ENCODE measurements around the gene GRM5. TPM values are rescaled to one million over a fixed set of nuclear protein-coding genes. Genes with fewer than 3 reads are reported as not detected.

GRM5 gene
- total RNA-seq, 2 experiments from 2014 or later: 0.02 TPM; not detected in 1

- H3K4me3 Mint-ChIP-seq: no peak overlapping the region
- no peaks in the 10 kb centered on the region for H3K4me1 Mint-ChIP-seq (ENCODE audit: low read depth)
- H3K27ac Mint-ChIP-seq: no peak overlapping the region
- H3K9me3 Mint-ChIP-seq: no peaks in the 10 kb centered on the region
- CTCF ChIA-PET: no interaction called here
- intact Hi-C loops (cut with micrococcal nuclease): no loop called here
- no peaks in the 10 kb centered on the region for H3K36me3 Mint-ChIP-seq
- POLR2A ChIA-PET: no interaction called here
- H3K27me3 Mint-ChIP-seq: no peaks in the 10 kb centered on the region
- no peak for DNase-seq
Observed at GRCh38 chr11:88739524-88739923, 326.3 kb downstream of the GRM5 start.

GRCh38 chr11:88709567-88709966, 356.2 kb downstream of the GRM5 start:
- Mint-ChIP-seq H3K4me1 (ENCODE audit: low read depth) (no peaks in the 10 kb centered on the region), H3K36me3 (no peaks in the 10 kb centered on the region), H3K9me3 (no peaks in the 10 kb centered on the region), H3K27ac (no peak overlapping the region), H3K4me3 (no peak overlapping the region), H3K27me3 (no peaks in the 10 kb centered on the region)
- intact Hi-C loops (cut with micrococcal nuclease): no loop called here
- ChIA-PET POLR2A (no interaction called here), CTCF (no interaction called here)
- DNase-seq: no peak

- no peak overlapping the region for H3K27ac Mint-ChIP-seq
- DNase-seq: no peak
- ChIA-PET CTCF (no interaction called here), POLR2A (no interaction called here)
- H3K27me3 Mint-ChIP-seq: no peaks in the 10 kb centered on the region
- no peaks in the 10 kb centered on the region for H3K36me3 Mint-ChIP-seq
- no peaks in the 10 kb centered on the region for H3K9me3 Mint-ChIP-seq
- H3K4me1 Mint-ChIP-seq (ENCODE audit: low read depth): no peaks in the 10 kb centered on the region
- no peak overlapping the region for H3K4me3 Mint-ChIP-seq
- intact Hi-C loops (cut with micrococcal nuclease): no loop called here
Observed at GRCh38 chr11:88704485-88704884, 361.3 kb downstream of the GRM5 start.

GRCh38 chr11:88701816-88702215, 364.0 kb downstream of the GRM5 start:
- H3K9me3 Mint-ChIP-seq: no peaks in the 10 kb centered on the region
- H3K4me1 Mint-ChIP-seq (ENCODE audit: low read depth): no peaks in the 10 kb centered on the region
- intact Hi-C loops (cut with micrococcal nuclease): no loop called here
- H3K36me3 Mint-ChIP-seq: no peaks in the 10 kb centered on the region
- H3K4me3 Mint-ChIP-seq: no peak overlapping the region
- no peak overlapping the region for H3K27ac Mint-ChIP-seq
- CTCF ChIA-PET: no interaction called here
- H3K27me3 Mint-ChIP-seq: no peaks in the 10 kb centered on the region
- POLR2A ChIA-PET: no interaction called here
- DNase-seq: no peak

GRCh38 chr11:88697139-88697538, 368.6 kb downstream of the GRM5 start:
- CTCF ChIA-PET: no interaction called here
- peaks cover 1% of the 10 kb centered on the region for H3K27me3 Mint-ChIP-seq

GRCh38 chr11:88695689-88696414, 369.9 kb downstream of the GRM5 start:
- no peak for DNase-seq
- intact Hi-C loops (cut with micrococcal nuclease): no loop called here
- POLR2A ChIA-PET: no interaction called here
- no peak overlapping the region for H3K27ac Mint-ChIP-seq
- no peaks in the 10 kb centered on the region for H3K36me3 Mint-ChIP-seq
- no peaks in the 10 kb centered on the region for H3K4me1 Mint-ChIP-seq (ENCODE audit: low read depth)
- CTCF ChIA-PET: no interaction called here
- H3K4me3 Mint-ChIP-seq: no peak overlapping the region
- H3K27me3 Mint-ChIP-seq: peaks cover 1% of the 10 kb centered on the region
- H3K9me3 Mint-ChIP-seq: no peaks in the 10 kb centered on the region

More at GRCh38 chr11:88697139-88697538, 368.6 kb downstream of the GRM5 start:
- Mint-ChIP-seq H3K36me3 (no peaks in the 10 kb centered on the region), H3K27ac (no peak overlapping the region), H3K4me3 (no peak overlapping the region), H3K4me1 (ENCODE audit: low read depth) (no peaks in the 10 kb centered on the region), H3K9me3 (no peaks in the 10 kb centered on the region)
- POLR2A ChIA-PET: no interaction called here
- intact Hi-C loops (cut with micrococcal nuclease): no loop called here
- no peak for DNase-seq

GRCh38 chr11:88692306-88693086, 373.3 kb downstream of the GRM5 start:
- H3K9me3 Mint-ChIP-seq: no peaks in the 10 kb centered on the region
- no peaks in the 10 kb centered on the region for H3K36me3 Mint-ChIP-seq
- no peak overlapping the region for H3K27ac Mint-ChIP-seq
- CTCF ChIA-PET: no interaction called here
- DNase-seq: no peak
- intact Hi-C loops (cut with micrococcal nuclease): loop anchor here (5.0 kb wide), 1 partner anchor 465 kb away; no protein-coding TSS in a partner anchor
- no peaks in the 10 kb centered on the region for H3K4me1 Mint-ChIP-seq (ENCODE audit: low read depth)
- H3K27me3 Mint-ChIP-seq: peaks cover 1% of the 10 kb centered on the region
- POLR2A ChIA-PET: no interaction called here
- no peak overlapping the region for H3K4me3 Mint-ChIP-seq

GRCh38 chr11:88689548-88690240, 376.1 kb downstream of the GRM5 start:
- peaks cover 2% of the 10 kb centered on the region for H3K36me3 Mint-ChIP-seq
- H3K9me3 Mint-ChIP-seq: peaks cover 5% of the 10 kb centered on the region
- DNase-seq: no peak
- ChIA-PET POLR2A (no interaction called here), CTCF (interaction anchor here (0.6 kb wide), 1 partner anchor 43 kb away, joined by 3 read pairs; no protein-coding TSS in a partner anchor)
- no peaks in the 10 kb centered on the region for H3K27me3 Mint-ChIP-seq
- no peak overlapping the region for H3K4me3 Mint-ChIP-seq
- H3K27ac Mint-ChIP-seq: no peak overlapping the region
- no peaks in the 10 kb centered on the region for H3K4me1 Mint-ChIP-seq (ENCODE audit: low read depth)
- intact Hi-C loops (cut with micrococcal nuclease): loop anchor here (5.0 kb wide), 1 partner anchor 462 kb away; no protein-coding TSS in a partner anchor

- ChIA-PET CTCF (no interaction called here), POLR2A (no interaction called here)
- intact Hi-C loops (cut with micrococcal nuclease): no loop called here
- H3K27ac Mint-ChIP-seq: no peak overlapping the region
- no peaks in the 10 kb centered on the region for H3K27me3 Mint-ChIP-seq
- DNase-seq: no peak
- peaks cover 10% of the 10 kb centered on the region for H3K9me3 Mint-ChIP-seq
- H3K36me3 Mint-ChIP-seq: peaks cover 2% of the 10 kb centered on the region
- H3K4me1 Mint-ChIP-seq (ENCODE audit: low read depth): no peaks in the 10 kb centered on the region
- H3K4me3 Mint-ChIP-seq: no peak overlapping the region
Observed at GRCh38 chr11:88683024-88683423, 382.8 kb downstream of the GRM5 start.

- no peaks in the 10 kb centered on the region for H3K27me3 Mint-ChIP-seq
- H3K36me3 Mint-ChIP-seq: peaks cover 2% of the 10 kb centered on the region
- ChIA-PET POLR2A (no interaction called here), CTCF (interaction anchor here (0.6 kb wide), 1 partner anchor 55 kb away, joined by 3 read pairs; no protein-coding TSS in a partner anchor)
- no peak overlapping the region for H3K27ac Mint-ChIP-seq
- DNase-seq: no peak
- H3K4me1 Mint-ChIP-seq (ENCODE audit: low read depth): no peaks in the 10 kb centered on the region
- intact Hi-C loops (cut with micrococcal nuclease): no loop called here
- H3K4me3 Mint-ChIP-seq: no peak overlapping the region
- peaks cover 10% of the 10 kb centered on the region for H3K9me3 Mint-ChIP-seq
Observed at GRCh38 chr11:88680806-88681205, 385.0 kb downstream of the GRM5 start.

- no peaks in the 10 kb centered on the region for H3K9me3 Mint-ChIP-seq
- no peak for DNase-seq
- CTCF ChIA-PET: interaction anchor here (0.6 kb wide), 1 partner anchor 163 kb away, joined by 3 read pairs; no protein-coding TSS in a partner anchor
- no peak overlapping the region for H3K4me3 Mint-ChIP-seq
- no peak overlapping the region for H3K27ac Mint-ChIP-seq
- POLR2A ChIA-PET: no interaction called here
- no peaks in the 10 kb centered on the region for H3K4me1 Mint-ChIP-seq (ENCODE audit: low read depth)
- no peaks in the 10 kb centered on the region for H3K27me3 Mint-ChIP-seq
- intact Hi-C loops (cut with micrococcal nuclease): no loop called here
- H3K36me3 Mint-ChIP-seq: no peaks in the 10 kb centered on the region
Observed at GRCh38 chr11:88666364-88666763, 399.4 kb downstream of the GRM5 start.

GRCh38 chr11:88657076-88657738, 408.6 kb downstream of the GRM5 start:
- DNase-seq: no peak
- intact Hi-C loops (cut with micrococcal nuclease): no loop called here
- H3K27me3 Mint-ChIP-seq: no peaks in the 10 kb centered on the region
- ChIA-PET POLR2A (no interaction called here), CTCF (no interaction called here)
- H3K36me3 Mint-ChIP-seq: no peaks in the 10 kb centered on the region
- peaks cover 11% of the 10 kb centered on the region for H3K4me1 Mint-ChIP-seq (ENCODE audit: low read depth)
- H3K9me3 Mint-ChIP-seq: no peaks in the 10 kb centered on the region
- no peak overlapping the region for H3K4me3 Mint-ChIP-seq
- H3K27ac Mint-ChIP-seq: no peak overlapping the region

Data from activated CD4-positive, alpha-beta memory T cell treated with anti-CD3 and anti-CD28 coated beads for 36 hours (primary cell).